WERI-Rb-1 (cell line): ENCODE results near the gene PTPRM.

Experiments
- DNase-seq: peaks from one replicate; pipeline ENCODE4 v3.0.0-alpha.2; 2020
- H3K27ac ChIP-seq: fragments of 250-450 bp; sonication (Bioruptor Pico); 2 replicates; pipeline ENCODE4 v1.5.1; 2020; ENCODE audit warnings: mild to moderate bottlenecking, moderate library complexity
- H3K27me3 ChIP-seq: fragments of 250-450 bp; sonication (Bioruptor Pico); 2 replicates; pipeline ENCODE4 v1.5.1; 2021; ENCODE audit warnings: mild to moderate bottlenecking, low read depth, moderate library complexity; ENCODE audit not compliant: insufficient read depth, severe bottlenecking
- H3K36me3 ChIP-seq: fragments of 250-450 bp; sonication (Bioruptor Pico); 2 replicates; pipeline ENCODE4 v1.5.1; 2020; ENCODE audit warnings: mild to moderate bottlenecking, moderate library complexity
- H3K4me3 ChIP-seq: 2 replicates; pipeline ENCODE4 v1.5.1; 2011; ENCODE audit warnings: low read depth, mild to moderate bottlenecking, control low read depth, low read length
- H3K9me3 ChIP-seq: fragments of 250-450 bp; sonication (Bioruptor Pico); 2 replicates; pipeline ENCODE4 v1.5.1; 2021; ENCODE audit warnings: mild to moderate bottlenecking, moderate library complexity; ENCODE audit not compliant: severe bottlenecking
- TF ChIP-seq, protein P1 (sequence below): IDR thresholded peaks from 2 replicates; pipeline ENCODE4 v1.5.1; 2011; ENCODE audit warnings: low read depth, mild to moderate bottlenecking, control low read depth, inconsistent platforms, low read length

The PTPRM gene

DNA sequence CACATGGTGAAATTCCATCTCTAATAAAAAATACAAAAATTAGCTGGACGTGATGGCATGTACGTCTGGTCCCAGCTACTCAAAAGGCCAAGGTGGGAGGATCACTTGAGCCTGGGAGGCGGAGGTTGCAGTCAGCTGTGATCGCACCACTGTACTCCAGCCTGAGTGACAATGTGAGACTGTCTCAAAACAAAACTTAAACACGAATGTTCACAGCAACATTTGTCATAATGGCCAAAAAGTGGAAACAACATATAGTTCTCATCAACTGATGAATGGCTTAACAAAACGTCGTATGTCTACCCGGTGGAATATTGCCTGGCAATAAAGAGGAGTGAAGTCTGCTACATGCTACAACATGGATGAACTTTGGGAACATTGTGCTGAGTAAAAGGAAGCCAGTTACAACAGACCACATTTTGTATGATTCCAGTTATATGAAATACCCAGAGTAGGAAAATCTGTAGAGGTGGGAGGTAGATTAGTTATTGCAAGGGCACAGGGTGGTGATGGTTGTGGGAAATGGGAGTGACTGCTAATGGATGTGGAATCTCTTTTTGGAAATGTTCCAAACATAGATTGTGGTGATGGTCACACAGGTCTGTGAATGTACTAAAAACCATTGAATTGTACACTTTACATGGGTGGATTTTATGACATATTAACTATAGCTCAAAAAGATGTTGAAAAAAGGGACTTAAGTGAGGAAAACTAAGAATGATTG lies 478.2 kb downstream of the PTPRM start:
- no peak overlapping the region for H3K27ac ChIP-seq
- TF ChIP-seq, protein P1, sequence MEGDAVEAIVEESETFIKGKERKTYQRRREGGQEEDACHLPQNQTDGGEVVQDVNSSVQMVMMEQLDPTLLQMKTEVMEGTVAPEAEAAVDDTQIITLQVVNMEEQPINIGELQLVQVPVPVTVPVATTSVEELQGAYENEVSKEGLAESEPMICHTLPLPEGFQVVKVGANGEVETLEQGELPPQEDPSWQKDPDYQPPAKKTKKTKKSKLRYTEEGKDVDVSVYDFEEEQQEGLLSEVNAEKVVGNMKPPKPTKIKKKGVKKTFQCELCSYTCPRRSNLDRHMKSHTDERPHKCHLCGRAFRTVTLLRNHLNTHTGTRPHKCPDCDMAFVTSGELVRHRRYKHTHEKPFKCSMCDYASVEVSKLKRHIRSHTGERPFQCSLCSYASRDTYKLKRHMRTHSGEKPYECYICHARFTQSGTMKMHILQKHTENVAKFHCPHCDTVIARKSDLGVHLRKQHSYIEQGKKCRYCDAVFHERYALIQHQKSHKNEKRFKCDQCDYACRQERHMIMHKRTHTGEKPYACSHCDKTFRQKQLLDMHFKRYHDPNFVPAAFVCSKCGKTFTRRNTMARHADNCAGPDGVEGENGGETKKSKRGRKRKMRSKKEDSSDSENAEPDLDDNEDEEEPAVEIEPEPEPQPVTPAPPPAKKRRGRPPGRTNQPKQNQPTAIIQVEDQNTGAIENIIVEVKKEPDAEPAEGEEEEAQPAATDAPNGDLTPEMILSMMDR: no peak

DNA sequence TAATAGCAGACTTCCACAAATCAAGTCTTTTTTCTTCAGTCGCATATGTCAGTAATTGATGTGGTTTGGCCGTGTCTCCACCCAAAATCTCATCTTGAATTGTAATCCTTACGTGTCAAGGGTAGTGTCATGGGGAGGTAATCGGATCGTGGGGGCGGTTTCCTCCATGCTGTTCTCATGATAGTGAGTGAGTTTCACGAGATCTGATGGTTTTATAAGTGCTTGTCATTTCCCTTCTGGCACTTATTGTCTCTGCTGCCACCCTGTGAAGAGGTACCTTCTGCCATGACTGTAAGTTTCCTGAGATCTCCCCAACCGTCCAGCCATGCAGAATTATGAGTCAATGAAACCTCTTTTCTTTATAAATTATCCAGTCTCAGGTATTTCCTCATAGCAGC lies 478.8 kb downstream of the PTPRM start:
- DNase-seq: no peak

More for the DNA sequence above, 478.2 kb downstream of the PTPRM start:
- H3K27me3 ChIP-seq: no peaks in the 10 kb centered on the region
- H3K9me3 ChIP-seq: no peaks in the 10 kb centered on the region
- DNase-seq: no peak
- no peak overlapping the region for H3K4me3 ChIP-seq
- H3K36me3 ChIP-seq: no peaks in the 10 kb centered on the region

DNA sequence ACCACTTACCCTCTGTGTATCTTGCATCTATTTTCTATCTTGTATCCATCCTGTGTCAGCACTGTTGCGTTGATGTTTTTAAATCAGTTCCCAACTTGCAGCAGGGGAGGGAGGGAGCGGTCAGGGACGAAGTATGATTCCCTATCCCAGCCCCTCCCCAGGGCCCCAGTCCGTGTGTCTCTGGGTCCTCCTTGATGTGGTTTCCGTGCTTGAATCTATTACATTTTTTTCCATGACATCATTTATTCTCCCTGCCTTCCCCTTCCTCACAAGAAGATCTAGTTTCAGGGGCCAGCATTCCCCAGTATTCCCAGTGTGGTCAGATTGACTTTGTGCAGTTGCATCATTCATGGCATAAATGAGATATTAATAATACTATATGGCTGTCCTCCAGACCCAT lies 479.3 kb downstream of the PTPRM start:
- H3K36me3 ChIP-seq: no peaks in the 10 kb centered on the region
- no peak overlapping the region for H3K27ac ChIP-seq
- DNase-seq: no peak
- H3K27me3 ChIP-seq: no peaks in the 10 kb centered on the region
- TF ChIP-seq, protein P1: no peak
- H3K4me3 ChIP-seq: no peak overlapping the region
- H3K9me3 ChIP-seq: no peaks in the 10 kb centered on the region

More for the DNA sequence above, 478.8 kb downstream of the PTPRM start:
- no peak overlapping the region for H3K27ac ChIP-seq
- no peaks in the 10 kb centered on the region for H3K9me3 ChIP-seq
- no peak overlapping the region for H3K4me3 ChIP-seq
- TF ChIP-seq, protein P1: no peak
- no peaks in the 10 kb centered on the region for H3K27me3 ChIP-seq
- H3K36me3 ChIP-seq: no peaks in the 10 kb centered on the region

DNA sequence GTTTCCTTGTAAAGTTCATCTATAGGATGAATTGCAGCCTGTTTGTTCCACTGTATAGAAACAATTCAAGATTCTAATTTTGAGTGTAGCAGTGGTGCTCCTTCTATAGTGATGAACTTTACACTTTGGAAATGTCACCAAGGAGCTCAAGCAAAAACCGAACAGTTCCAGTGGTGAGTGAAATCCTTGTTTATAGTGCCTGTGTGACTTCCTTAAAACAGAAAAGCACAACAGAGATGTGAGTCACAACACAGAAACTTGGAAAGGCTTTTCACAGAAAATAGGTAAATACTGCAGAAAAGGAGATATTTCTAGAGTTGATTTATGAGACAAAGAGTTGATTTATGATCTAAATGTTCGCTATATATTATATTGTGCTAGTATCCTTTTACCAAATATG lies 482.0 kb downstream of the PTPRM start:
- no peaks in the 10 kb centered on the region for H3K27me3 ChIP-seq
- no peaks in the 10 kb centered on the region for H3K36me3 ChIP-seq
- H3K27ac ChIP-seq: no peak overlapping the region
- H3K9me3 ChIP-seq: no peaks in the 10 kb centered on the region
- TF ChIP-seq, protein P1: no peak
- no peak overlapping the region for H3K4me3 ChIP-seq
- no peak for DNase-seq

DNA sequence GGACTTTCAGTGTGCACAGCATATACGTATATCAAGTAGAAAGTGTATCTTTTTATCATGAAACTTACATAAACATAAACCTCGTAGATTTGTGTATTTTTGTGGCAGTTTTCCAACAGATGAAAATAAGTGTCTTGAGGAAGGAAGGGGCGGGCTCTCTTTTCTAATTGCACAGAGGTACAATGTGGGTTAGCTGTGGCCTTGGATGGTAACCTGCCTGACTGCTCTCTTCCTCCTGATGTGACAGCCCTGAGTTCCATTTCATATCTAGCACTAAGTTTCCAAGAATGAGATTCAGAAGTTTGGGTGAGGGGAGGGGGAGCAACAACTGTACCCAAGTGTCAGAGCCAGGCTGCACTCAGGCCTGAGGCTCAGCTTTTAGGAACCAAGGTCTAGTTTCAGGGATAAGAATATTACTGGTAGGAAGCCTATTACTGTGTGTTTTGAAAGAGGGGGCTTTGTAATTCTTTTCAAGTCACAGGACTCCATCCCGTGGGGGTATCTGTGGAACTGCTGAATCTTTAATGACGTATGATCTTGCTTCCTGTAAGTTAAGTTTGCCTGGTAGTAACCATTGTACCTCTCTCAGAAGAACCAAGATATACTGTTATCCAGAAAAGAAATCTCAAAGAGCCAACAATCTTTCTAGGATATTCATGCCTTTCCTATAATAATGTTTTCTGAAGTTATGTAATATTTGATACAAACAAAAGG lies 483.7 kb downstream of the PTPRM start:
- TF ChIP-seq, protein P1: no peak
- no peaks in the 10 kb centered on the region for H3K27me3 ChIP-seq
- DNase-seq: no peak
- no peaks in the 10 kb centered on the region for H3K36me3 ChIP-seq
- H3K4me3 ChIP-seq: no peak overlapping the region
- H3K9me3 ChIP-seq: no peaks in the 10 kb centered on the region
- H3K27ac ChIP-seq: no peak overlapping the region
